Heart left ventricle (tissue), 16 donors: ENCODE data around the gene MEI1. TPM values are rescaled to one million over a fixed set of nuclear protein-coding genes. Genes with fewer than 3 reads are reported as not detected.

Experiments used
- ATAC-seq, 4 donors: fragments of 200-7000 bp; cut with Tn5 transposase; one replicate each; pipeline ENCODE4 v1.9.1; 2020 to 2022; ENCODE audit warnings: moderate library complexity in 4 of 4, mild to moderate bottlenecking in 3 of 4, moderate number of reproducible peaks in 1 of 4
- DNase-seq, 5 donors: peaks; one replicate each; pipeline ENCODE4 v3.0.0-alpha.2; 2020
- H3K27ac ChIP-seq, 12 donors: fragments of 200-600 bp; sonication (generic) in 4 of 12; one replicate each; pipeline versions ENCODE4 v1.5.0 to v1.8.0; 2016 to 2022; ENCODE audit warnings: mild to moderate bottlenecking in 2 of 12
- H3K27me3 ChIP-seq, 9 donors: fragments of 200-600 bp; sonication (generic) in 2 of 9; one replicate each; pipeline versions ENCODE4 v1.5.1 to v1.8.0; 2016 to 2022; ENCODE audit warnings: mild to moderate bottlenecking in 3 of 9
- H3K36me3 ChIP-seq, 9 donors: fragments of 200-600 bp; sonication (generic) in 2 of 9; one replicate each; pipeline versions ENCODE4 v1.5.0 to v1.8.0; 2018 to 2022; ENCODE audit warnings: mild to moderate bottlenecking in 2 of 9
- H3K4me1 ChIP-seq, 12 donors: fragments of 200-600 bp; sonication (generic) in 4 of 12; one replicate each; pipeline versions ENCODE4 v1.5.0 to v1.8.0; 2016 to 2022; ENCODE audit warnings: mild to moderate bottlenecking in 3 of 12
- H3K4me3 ChIP-seq, 12 donors: fragments of 200-600 bp; sonication (generic) in 4 of 12; one replicate each; pipeline versions ENCODE4 v1.5.0 to v1.8.0; 2017 to 2022; ENCODE audit warnings: mild to moderate bottlenecking in 9 of 12, moderate library complexity in 4 of 12
- H3K9me3 ChIP-seq, 12 donors: fragments of 200-600 bp; sonication (generic) in 4 of 12; one replicate each; pipeline versions ENCODE4 v1.5.0 to v1.8.0; 2016 to 2022; ENCODE audit warnings: mild to moderate bottlenecking in 1 of 12
- POLR2A ChIP-seq, 2 donors: fragments of 450-650 bp; IDR thresholded peaks; one replicate each; pipeline ENCODE4 v1.6.1; 2017; ENCODE audit warnings: antibody characterized with exemption in 2 of 2, mild to moderate bottlenecking in 2 of 2, moderate library complexity in 2 of 2
- WGBS, 4 donors: extraction: QIAGEN DNeasy Blood & Tissue Kit in 2 of 4; methylation state at CpG; one replicate each; pipeline versions ENCODE4 v1.1.5 to v1.1.7; 2013 to 2018; 5-methylcytosine and 5-hydroxymethylcytosine counted together
- intact Hi-C, 10 donors: fragments of 100-400 bp; cut with DNase I; formaldehyde crosslinking; loops; one replicate each; pipeline versions ENCODE4 v1.11.1 to v1.14.2; 2022
- polyA plus RNA-seq, 2 donors: library from polyadenylated mRNA; stranded (reverse); fragments of 200-250 nt; gene quantifications; one replicate each; pipeline ENCODE4 v1.2.3, GENCODE V29; 2013
- total RNA-seq, 9 donors: library from RNA; depleted of rRNA in 2 of 9; stranded (reverse); fragments of >200 nt in 2 of 9; fragmentation: NEBNext Ultra II Directional in 3 of 9; extraction: Animal tissue kit (Norgen Biotek cat#: 25700) in 3 of 9; gene quantifications; one replicate each; pipeline versions ENCODE4 v1.1.0 to v1.2.4, GENCODE V29; 2016 to 2023
- TF ChIP-seq, protein P1 (sequence below), 12 donors: fragments of 200-600 bp; sonication (generic) in 4 of 12; IDR thresholded peaks; one replicate each; pipeline versions ENCODE4 v1.5.0 to v1.8.0; 2018 to 2022; ENCODE audit warnings: antibody characterized with exemption in 12 of 12, mild to moderate bottlenecking in 5 of 12
- donor health status: ischemic (EF 13 %, LVEDD 7.1; RV severe dilation, severe dysfunction).
- donor health status: healthy with polysubstance abuse.
- donor health status: DM: no; HTN: yes; CAD: no.
- donor health status: DM: no; HTN: no; CAD: no.
- donor health status: ischemic (EF 25% LVEDD 6.9; RV normal size, moderate dysfunction).
- donor health status: ischemic (EF 25% LVEDD 5.7; RV mildly dilated, moderate dysfunction).
- donor health status: healthy.
- donor health status: DM: yes; HTN: yes; CAD: no.
- donor health status: ischemic (EF 35%, LVEDD 5.7; RV mildly dilated, moderate dysfunction).
- donor health status: nonischemic (EF 11% LVEDD 7.7; RV severe dilation, severe dysfunction).
- donor health status: DM: yes; HTN: yes; CAD: no.
- donor health status: PGD.
- donor health status: ischemic (EF 29% LVEDD 5.4; RV normal size, mild dysfunction).
- donor health status: nonischemic (EF 23%, LVEDD 6.1; RV moderate dilation, normal function).

MEI1 gene
- total and polyA plus RNA-seq, 11 donors: 0.23 to 2.3 (median 0.54) TPM; not detected in 4

DNA sequence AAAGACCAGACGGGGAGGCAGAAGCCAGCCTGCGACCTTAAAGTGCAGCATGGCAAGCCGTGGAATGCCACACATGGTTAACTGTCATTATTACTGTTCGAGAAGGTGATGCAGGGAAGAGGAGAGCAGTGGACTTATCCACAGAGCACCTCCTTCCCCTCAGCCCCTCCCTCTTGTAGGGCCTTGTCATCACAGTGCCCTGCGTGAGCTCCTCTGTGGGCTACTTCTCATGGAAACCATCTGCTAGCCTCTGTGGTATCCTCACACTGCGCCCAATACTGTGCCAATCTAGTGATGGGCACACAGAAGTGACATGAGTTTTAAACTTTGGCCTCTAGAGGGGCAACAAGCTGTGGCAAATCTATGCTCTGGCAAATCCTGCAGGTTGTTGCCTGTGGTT is 83.0 kb downstream of the MEI1 start:
- Histone ChIP-seq H3K9me3 (no peaks in the 10 kb centered on the region), H3K4me3 (peak overlapping the region in 2 of 12 donors; percentile 26 to 44), H3K27me3 (no peaks in the 10 kb centered on the region), H3K4me1 (peaks cover 0 to 33% (median 0%) of the 10 kb centered on the region in 12 donors), H3K36me3 (no peaks in the 10 kb centered on the region), H3K27ac (peak overlapping the region in 1 of 12 donors; percentile 82)
- ATAC-seq: no peak
- DNase-seq: no peak
- TF ChIP-seq, protein P1, sequence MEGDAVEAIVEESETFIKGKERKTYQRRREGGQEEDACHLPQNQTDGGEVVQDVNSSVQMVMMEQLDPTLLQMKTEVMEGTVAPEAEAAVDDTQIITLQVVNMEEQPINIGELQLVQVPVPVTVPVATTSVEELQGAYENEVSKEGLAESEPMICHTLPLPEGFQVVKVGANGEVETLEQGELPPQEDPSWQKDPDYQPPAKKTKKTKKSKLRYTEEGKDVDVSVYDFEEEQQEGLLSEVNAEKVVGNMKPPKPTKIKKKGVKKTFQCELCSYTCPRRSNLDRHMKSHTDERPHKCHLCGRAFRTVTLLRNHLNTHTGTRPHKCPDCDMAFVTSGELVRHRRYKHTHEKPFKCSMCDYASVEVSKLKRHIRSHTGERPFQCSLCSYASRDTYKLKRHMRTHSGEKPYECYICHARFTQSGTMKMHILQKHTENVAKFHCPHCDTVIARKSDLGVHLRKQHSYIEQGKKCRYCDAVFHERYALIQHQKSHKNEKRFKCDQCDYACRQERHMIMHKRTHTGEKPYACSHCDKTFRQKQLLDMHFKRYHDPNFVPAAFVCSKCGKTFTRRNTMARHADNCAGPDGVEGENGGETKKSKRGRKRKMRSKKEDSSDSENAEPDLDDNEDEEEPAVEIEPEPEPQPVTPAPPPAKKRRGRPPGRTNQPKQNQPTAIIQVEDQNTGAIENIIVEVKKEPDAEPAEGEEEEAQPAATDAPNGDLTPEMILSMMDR (IDR thresholded peaks at IDR 0.05): no peak
- no peak for TF ChIP-seq POLR2A (IDR thresholded peaks at IDR 0.05)
- whole genome bisulfite sequencing, 4 donors: 87 to 92% (median 88%) methylated on average over 6 of the region's 6 CpGs
- intact Hi-C loops: no loop called here

DNA sequence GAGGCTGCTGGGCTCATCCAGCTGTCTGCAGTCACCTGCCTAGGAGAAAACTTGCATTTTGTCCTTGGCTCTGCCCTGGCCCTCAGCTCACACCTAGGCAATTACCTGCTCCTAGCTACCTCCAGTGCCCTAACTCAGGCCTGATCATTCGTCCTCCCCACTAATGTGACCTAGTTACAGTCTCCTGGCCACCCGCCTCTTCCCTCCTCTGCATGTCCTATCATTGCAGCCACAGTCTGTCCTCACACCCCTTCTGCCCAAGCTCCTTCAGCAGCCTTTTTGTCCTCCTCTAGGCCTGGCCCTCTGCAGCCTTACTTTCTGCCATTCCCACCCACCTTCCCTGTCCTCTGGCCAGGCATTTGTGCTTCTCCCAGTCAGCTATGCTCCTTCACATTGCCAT is 83.4 kb downstream of the MEI1 start:
- H3K27ac ChIP-seq: no peak overlapping the region
- TF ChIP-seq, protein P1 (IDR thresholded peaks at IDR 0.05): no peak
- TF ChIP-seq POLR2A (IDR thresholded peaks at IDR 0.05): no peak
- peaks cover 0 to 33% (median 0%) of the 10 kb centered on the region in 12 donors for H3K4me1 ChIP-seq
- WGBS, 4 donors: 76 to 90% (median 81%) methylated on average over 2 of the region's 2 CpGs
- no peaks in the 10 kb centered on the region for H3K9me3 ChIP-seq
- DNase-seq: no peak
- peak overlapping the region in 1 of 12 donors; percentile 44 for H3K4me3 ChIP-seq
- intact Hi-C loops: no loop called here
- H3K27me3 ChIP-seq: no peaks in the 10 kb centered on the region
- ATAC-seq: no peak
- no peaks in the 10 kb centered on the region for H3K36me3 ChIP-seq

DNA sequence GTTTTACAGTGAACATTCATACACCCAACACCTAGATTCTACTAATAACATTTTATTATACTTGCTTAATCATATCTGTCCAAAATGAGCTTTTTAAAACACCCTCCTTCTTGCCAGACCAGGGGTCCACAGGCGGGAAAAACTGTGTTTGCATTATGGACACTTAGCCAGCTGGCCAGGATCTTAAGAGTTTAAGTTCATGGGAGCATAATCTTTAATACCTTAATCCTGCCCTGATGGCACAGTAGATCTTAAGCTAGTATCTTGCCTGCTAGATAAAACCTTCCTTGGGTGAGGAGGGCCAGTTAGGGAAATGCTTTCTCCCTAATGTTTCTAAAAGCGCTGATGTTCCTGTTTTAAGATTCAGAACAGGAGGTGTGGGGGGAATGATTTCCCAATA is 88.0 kb downstream of the MEI1 start:
- H3K9me3 ChIP-seq: no peaks in the 10 kb centered on the region
- 74 to 93% (median 88%) methylated on average over 2 of the region's 2 CpGs for WGBS, 4 donors
- ATAC-seq: no peak
- no peak overlapping the region for H3K4me3 ChIP-seq
- H3K4me1 ChIP-seq: peaks cover 0 to 12% (median 0%) of the 10 kb centered on the region in 12 donors
- intact Hi-C loops: no loop called here
- TF ChIP-seq, protein P1 (IDR thresholded peaks at IDR 0.05): no peak
- no peak for TF ChIP-seq POLR2A (IDR thresholded peaks at IDR 0.05)
- no peaks in the 10 kb centered on the region for H3K36me3 ChIP-seq
- no peak for DNase-seq
- no peak overlapping the region for H3K27ac ChIP-seq
- H3K27me3 ChIP-seq: no peaks in the 10 kb centered on the region

DNA sequence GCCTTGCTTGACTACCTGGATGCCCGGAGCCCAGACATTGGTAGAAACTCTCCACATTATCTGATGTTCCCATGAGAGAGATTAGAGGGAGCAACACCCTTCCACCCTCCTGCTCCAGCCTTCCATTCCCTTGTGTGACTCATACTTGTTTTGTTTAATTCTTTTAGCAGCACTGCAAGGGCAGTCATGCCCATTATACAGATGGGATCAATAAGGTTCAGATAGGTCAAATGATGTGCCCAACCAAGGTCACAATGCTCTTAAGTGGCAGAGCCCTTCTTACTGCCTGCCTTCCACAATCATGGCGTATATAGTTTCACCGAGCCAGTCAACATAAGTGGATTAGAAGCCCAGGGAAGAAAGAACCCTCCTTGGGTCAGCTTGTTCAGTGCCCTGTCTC is 94.6 kb downstream of the MEI1 start:
- H3K9me3 ChIP-seq: no peaks in the 10 kb centered on the region
- H3K4me1 ChIP-seq: no peaks in the 10 kb centered on the region
- WGBS, 4 donors: 94 to 98% (median 96%) methylated on average over 3 of the region's 3 CpGs
- intact Hi-C loops: no loop called here
- ATAC-seq: no peak
- TF ChIP-seq POLR2A (IDR thresholded peaks at IDR 0.05): no peak
- TF ChIP-seq, protein P1 (IDR thresholded peaks at IDR 0.05): no peak
- DNase-seq: no peak
- no peak overlapping the region for H3K4me3 ChIP-seq
- no peaks in the 10 kb centered on the region for H3K36me3 ChIP-seq
- H3K27me3 ChIP-seq: no peaks in the 10 kb centered on the region
- H3K27ac ChIP-seq: no peak overlapping the region
